HG03064 (cell line): ENCODE data around the gene MCCD1.
"Not testable (repeated sequence)": the region's sequence is repeated elsewhere in the genome, so short reads cannot be mapped to it uniquely, and the experiment has no call there.

Experiments used
- ATAC-seq: cut with Tn5 transposase; IDR thresholded peaks from one replicate; pipeline ENCODE4 v1.9.1; 2021; ENCODE audit warnings: low read depth; ENCODE audit not compliant: unreplicated experiment

Gene MCCD1

GRCh38 chr6:31509036-31509435 lies 19.7 kb upstream of the MCCD1 start:
- not testable (repeated sequence) for ATAC-seq

- ATAC-seq, result no peak
Measured at GRCh38 chr6:31510007-31510406, 18.8 kb upstream of the MCCD1 start.

- no peak for ATAC-seq
Measured at GRCh38 chr6:31513456-31514165, 15.2 kb upstream of the MCCD1 start.

GRCh38 chr6:31521835-31522234 lies 6.9 kb upstream of the MCCD1 start:
- no peak for ATAC-seq

GRCh38 chr6:31525553-31525931 lies 3.2 kb upstream of the MCCD1 start:
- ATAC-seq, result no peak

- no peak for ATAC-seq
Measured at GRCh38 chr6:31525932-31526591, 2.7 kb upstream of the MCCD1 start.

- no peak for ATAC-seq
Measured at GRCh38 chr6:31528307-31528777, 420 bp upstream of the MCCD1 start.

- ATAC-seq, result no peak
Measured at GRCh38 chr6:31529329-31530150, 778 bp downstream of the MCCD1 start.

GRCh38 chr6:31530659-31531058 lies 1.9 kb downstream of the MCCD1 start:
- no peak for ATAC-seq

- no peak for ATAC-seq
Measured at GRCh38 chr6:31531162-31531561, 2.4 kb downstream of the MCCD1 start.

GRCh38 chr6:31531771-31532643 lies 3.2 kb downstream of the MCCD1 start:
- no peak for ATAC-seq

- no peak for ATAC-seq
Measured at GRCh38 chr6:31532644-31533454, 4.1 kb downstream of the MCCD1 start.

- no peak for ATAC-seq
Measured at GRCh38 chr6:31533455-31533841, 4.7 kb downstream of the MCCD1 start.

GRCh38 chr6:31534011-31534410 lies 5.2 kb downstream of the MCCD1 start:
- ATAC-seq, result no peak

- ATAC-seq, result no peak
Measured at GRCh38 chr6:31534521-31535040, 5.8 kb downstream of the MCCD1 start.

- ATAC-seq, result no peak
Measured at GRCh38 chr6:31535538-31536324, 7.0 kb downstream of the MCCD1 start.

GRCh38 chr6:31538805-31539400 lies 10.1 kb downstream of the MCCD1 start:
- ATAC-seq, result no peak

GRCh38 chr6:31540640-31541039 lies 11.9 kb downstream of the MCCD1 start:
- ATAC-seq, result no peak
